Kasumi-1 (cell line): ENCODE data around the gene KLHL29.

ENCODE experiments used
- DNase-seq, 2 experiments: peaks; one replicate each; lab custom pipeline; 2025; lab: John Stamatoyannopoulos, UW

Gene KLHL29

GRCh38 chr2:23571527-23572282, 186.7 kb downstream of the KLHL29 start:
- no peak for DNase-seq

- no peak for DNase-seq
These were observed 190.1 kb downstream of the KLHL29 start for GRCh38 chr2:23574919-23575654.

GRCh38 chr2:23578964-23579671, 194.1 kb downstream of the KLHL29 start:
- no peak for DNase-seq

GRCh38 chr2:23579674-23580073, 194.7 kb downstream of the KLHL29 start:
- DNase-seq: no peak

- no peak for DNase-seq
These were observed 198.5 kb downstream of the KLHL29 start for GRCh38 chr2:23583467-23583866.

- no peak for DNase-seq
These were observed 199.2 kb downstream of the KLHL29 start for GRCh38 chr2:23584054-23584745.

- DNase-seq: no peak
These were observed 200.5 kb downstream of the KLHL29 start for GRCh38 chr2:23585273-23586170.

GRCh38 chr2:23586741-23587306, 201.8 kb downstream of the KLHL29 start:
- no peak for DNase-seq

GRCh38 chr2:23587341-23587880, 202.4 kb downstream of the KLHL29 start:
- no peak for DNase-seq

GRCh38 chr2:23588106-23588505, 203.1 kb downstream of the KLHL29 start:
- no peak for DNase-seq

- no peak for DNase-seq
These were observed 203.7 kb downstream of the KLHL29 start for GRCh38 chr2:23588508-23589201.

GRCh38 chr2:23589220-23589647, 204.3 kb downstream of the KLHL29 start:
- no peak for DNase-seq

- no peak for DNase-seq
These were observed 204.8 kb downstream of the KLHL29 start for GRCh38 chr2:23589739-23590138.

GRCh38 chr2:23590241-23590869, 205.4 kb downstream of the KLHL29 start:
- no peak for DNase-seq

GRCh38 chr2:23591111-23591510, 206.1 kb downstream of the KLHL29 start:
- no peak for DNase-seq

- DNase-seq: no peak
These were observed 207.2 kb downstream of the KLHL29 start for GRCh38 chr2:23592061-23592685.

GRCh38 chr2:23592898-23593751, 208.1 kb downstream of the KLHL29 start:
- DNase-seq: no peak
